ENCODE measurements around the gene FGF11.

FGF11 gene

GRCh38 chr17:7439462-7440112 is at the start of gene FGF11:
Gene FGF11, plus strand, starts transcription at chr17:7439512. Its CDS starts 109 bp downstream, at chr17:7439621.
- no peak for DNase-seq (ENCODE audit: low read depth in 2 of 2)

- no peak for DNase-seq (ENCODE audit: low read depth in 2 of 2)
Measured at GRCh38 chr17:7389924-7390910, 49.1 kb upstream of the FGF11 start.

- DNase-seq (ENCODE audit: low read depth in 2 of 2) = no peak
Measured at GRCh38 chr17:7391307-7391706, 48.0 kb upstream of the FGF11 start.

- DNase-seq (ENCODE audit: low read depth in 2 of 2) = no peak
Measured at GRCh38 chr17:7392696-7393612, 46.4 kb upstream of the FGF11 start.

- peak in 1 of 2 donors; percentile 36 for DNase-seq (ENCODE audit: low read depth in 2 of 2)
Measured at GRCh38 chr17:7393613-7394451, 45.5 kb upstream of the FGF11 start.

- DNase-seq (ENCODE audit: low read depth in 2 of 2) = peak; percentile 58 to 75
Measured at GRCh38 chr17:7394452-7395191, 44.7 kb upstream of the FGF11 start, which contains the start of gene PLSCR3. Gene PLSCR3, minus strand, starts transcription at chr17:7394525. Its CDS starts 415 bp downstream, at chr17:7394110.

- DNase-seq (ENCODE audit: low read depth in 2 of 2) = no peak
Measured at GRCh38 chr17:7396147-7396546, 43.2 kb upstream of the FGF11 start.

GRCh38 chr17:7398612-7399011 is 40.7 kb upstream of the FGF11 start:
- DNase-seq (ENCODE audit: low read depth in 2 of 2) = no peak

- DNase-seq (ENCODE audit: low read depth in 2 of 2) = no peak
Measured at GRCh38 chr17:7403043-7403726, 36.1 kb upstream of the FGF11 start.

- no peak for DNase-seq (ENCODE audit: low read depth in 2 of 2)
Measured at GRCh38 chr17:7403727-7403976, 35.7 kb upstream of the FGF11 start.

GRCh38 chr17:7403977-7404736 is 35.2 kb upstream of the FGF11 start, which contains the start of gene TMEM256:
Gene TMEM256, minus strand, starts transcription at chr17:7404097. Its CDS starts 13 bp downstream, at chr17:7404084.
- DNase-seq (ENCODE audit: low read depth in 2 of 2) = peak; percentile 88 to 93

- DNase-seq (ENCODE audit: low read depth in 2 of 2) = peak; percentile 38 to 50
Measured at GRCh38 chr17:7404737-7405349, 34.5 kb upstream of the FGF11 start.

- no peak for DNase-seq (ENCODE audit: low read depth in 2 of 2)
Measured at GRCh38 chr17:7405350-7406234, 33.7 kb upstream of the FGF11 start.

- DNase-seq (ENCODE audit: low read depth in 2 of 2) = no peak
Measured at GRCh38 chr17:7406235-7406825, 33.0 kb upstream of the FGF11 start.

- DNase-seq (ENCODE audit: low read depth in 2 of 2) = no peak
Measured at GRCh38 chr17:7407082-7407481, 32.2 kb upstream of the FGF11 start.

- no peak for DNase-seq (ENCODE audit: low read depth in 2 of 2)
Measured at GRCh38 chr17:7407485-7408251, 31.6 kb upstream of the FGF11 start, which contains the start of gene NLGN2. Gene NLGN2, plus strand, starts transcription at chr17:7407845. Its CDS starts 411 bp downstream, at chr17:7408256.
